NCI-H1092 (cell line): ENCODE results near the gene POTEB2.
"Not testable (repeated sequence)": the region's sequence is repeated elsewhere in the genome, so short reads cannot be mapped to it uniquely, and the experiment has no call there.

Experiments used
- DNase-seq: peaks from one replicate; lab custom pipeline; 2025; lab: John Stamatoyannopoulos, UW

Gene POTEB2

GRCh38 chr15:20866214-20866613 is at the start of gene POTEB2:
POTEB2 (minus strand) TSS chr15:20866314; CDS start chr15:20866281, 33 bp downstream.
- not testable (repeated sequence) for DNase-seq

DNA sequence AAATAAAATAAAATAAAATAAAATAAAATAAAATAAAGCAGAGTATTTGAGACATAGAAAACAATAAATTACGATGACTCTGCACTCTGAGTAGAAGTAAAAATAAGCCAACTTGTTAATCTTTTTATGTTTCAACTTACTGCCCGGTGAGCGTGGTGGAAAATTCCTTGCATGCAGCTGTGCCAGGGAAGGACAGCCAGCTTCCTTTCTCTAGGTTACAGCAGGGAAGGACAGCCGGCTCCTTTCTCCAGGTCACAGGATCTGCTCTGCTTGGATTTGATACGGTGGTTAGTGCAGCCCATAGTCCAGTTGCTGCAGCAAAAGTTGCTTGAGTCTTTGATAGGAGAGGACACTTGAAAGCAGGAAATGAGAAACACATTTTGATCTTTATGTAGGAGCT is 13.8 kb upstream of the POTEB2 start:
- not testable (repeated sequence) for DNase-seq

DNA sequence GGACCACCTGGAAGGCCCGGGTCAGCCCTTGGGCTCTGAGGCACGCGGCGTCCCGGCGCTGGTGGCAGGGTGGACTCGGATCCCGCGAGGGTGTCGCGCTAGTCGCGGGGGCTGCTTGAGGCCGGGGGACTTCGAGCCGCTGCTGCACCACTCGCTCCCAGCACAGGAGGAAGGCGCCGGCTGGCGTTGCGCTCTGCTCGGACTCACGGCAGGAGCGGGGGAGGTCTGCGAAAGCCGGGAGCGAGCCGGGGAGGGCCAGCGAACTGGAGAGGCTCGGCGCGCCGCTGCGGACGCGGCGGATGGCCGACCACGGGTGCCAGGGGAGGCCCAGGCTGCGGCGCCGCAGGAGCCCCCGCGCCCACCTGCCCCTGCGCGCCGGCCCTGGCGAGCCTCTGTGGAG is 12.3 kb upstream of the POTEB2 start:
- DNase-seq: not testable (repeated sequence)

GRCh38 chr15:20877819-20878218 is 11.7 kb upstream of the POTEB2 start:
- not testable (repeated sequence) for DNase-seq
